Measurements from ENCODE around the gene PLGRKT. TPM values are rescaled to one million over a fixed set of nuclear protein-coding genes. Genes with fewer than 3 reads are reported as not detected.

PLGRKT gene
- total RNA-seq, 1 experiment from 2014 or later, result 19.2 TPM

DNA sequence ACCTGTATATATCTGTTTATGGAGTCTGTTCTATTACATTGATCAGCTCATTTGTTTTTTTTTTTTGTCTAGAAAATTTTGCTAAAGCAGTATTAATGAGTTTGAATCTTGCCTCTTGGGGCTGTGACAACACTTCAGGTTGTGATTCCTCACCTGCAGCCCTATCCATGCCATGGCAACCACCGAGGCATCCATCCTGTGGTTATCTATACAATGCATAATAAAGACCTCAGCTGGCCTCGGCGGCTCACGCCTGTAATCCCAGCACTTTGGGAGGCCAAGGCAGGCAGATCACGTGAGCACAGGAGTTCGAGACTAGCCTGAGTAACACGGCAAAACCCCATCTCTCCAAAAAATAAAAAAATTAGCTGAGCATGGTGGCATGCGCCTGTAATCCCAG lies 44.5 kb upstream of the PLGRKT start:
- H3K27me3 Mint-ChIP-seq (ENCODE audit: low read depth), result no peaks in the 10 kb centered on the region; the same call in 1 of the 2 replicates
- H3K9me3 Mint-ChIP-seq, result peaks cover 14% of the 10 kb centered on the region
- no peak overlapping the region for H3K4me3 Mint-ChIP-seq
- H3K4me1 Mint-ChIP-seq, result peaks cover 8% of the 10 kb centered on the region
- TF ChIP-seq, protein P1, sequence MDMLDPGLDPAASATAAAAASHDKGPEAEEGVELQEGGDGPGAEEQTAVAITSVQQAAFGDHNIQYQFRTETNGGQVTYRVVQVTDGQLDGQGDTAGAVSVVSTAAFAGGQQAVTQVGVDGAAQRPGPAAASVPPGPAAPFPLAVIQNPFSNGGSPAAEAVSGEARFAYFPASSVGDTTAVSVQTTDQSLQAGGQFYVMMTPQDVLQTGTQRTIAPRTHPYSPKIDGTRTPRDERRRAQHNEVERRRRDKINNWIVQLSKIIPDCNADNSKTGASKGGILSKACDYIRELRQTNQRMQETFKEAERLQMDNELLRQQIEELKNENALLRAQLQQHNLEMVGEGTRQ (CRISPR knock-in tag; IDR thresholded peaks at IDR 0.05), result peak; percentile 74
- TF ChIP-seq ATF1 (CRISPR knock-in tag; IDR thresholded peaks at IDR 0.05), result no peak
- POLR2A ChIA-PET, result no interaction called here
- CTCF ChIA-PET, result no interaction called here
- no peaks in the 10 kb centered on the region; the same call in 1 of the 2 replicates for H3K36me3 Mint-ChIP-seq
- ATAC-seq (peak; percentile 85), DNase-seq (ENCODE audit: low spot score) (no peak)
- H3K27ac Mint-ChIP-seq, result no peak overlapping the region

DNA sequence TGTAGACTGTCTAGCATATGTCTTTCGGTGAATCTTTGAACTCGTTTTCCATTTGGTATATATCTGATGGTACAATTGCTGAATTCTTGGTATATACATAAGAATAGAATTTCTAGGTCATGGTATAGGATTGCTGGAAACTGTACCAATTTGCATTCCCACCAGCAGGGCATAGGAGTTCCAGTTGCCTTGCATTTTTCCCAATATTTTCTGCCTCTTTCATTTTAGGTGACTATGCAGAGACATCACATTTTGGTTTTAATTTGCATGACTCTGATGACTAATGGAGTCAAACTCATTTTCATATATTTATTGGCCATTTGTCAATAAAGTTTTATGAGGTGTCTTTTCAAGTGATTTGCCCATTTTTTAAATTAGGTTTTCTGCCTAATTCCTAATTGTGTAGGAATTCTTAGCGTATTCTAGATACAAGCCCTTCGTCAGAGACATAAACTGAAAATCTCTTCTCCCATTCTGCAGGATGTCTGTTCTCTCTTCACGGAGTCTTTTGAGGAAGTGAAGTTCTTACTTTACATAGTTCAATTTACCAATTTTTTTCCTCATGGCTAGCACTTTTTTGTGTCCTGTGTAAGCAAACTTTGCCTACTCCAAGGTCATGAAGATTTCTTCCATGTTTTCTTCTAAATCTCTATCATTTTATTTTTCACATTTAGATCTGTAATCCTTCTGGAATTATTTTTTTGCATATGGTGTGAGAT lies 43.8 kb upstream of the PLGRKT start:
- DNase-seq (ENCODE audit: low spot score), result no peak
- POLR2A ChIA-PET, result no interaction called here

DNA sequence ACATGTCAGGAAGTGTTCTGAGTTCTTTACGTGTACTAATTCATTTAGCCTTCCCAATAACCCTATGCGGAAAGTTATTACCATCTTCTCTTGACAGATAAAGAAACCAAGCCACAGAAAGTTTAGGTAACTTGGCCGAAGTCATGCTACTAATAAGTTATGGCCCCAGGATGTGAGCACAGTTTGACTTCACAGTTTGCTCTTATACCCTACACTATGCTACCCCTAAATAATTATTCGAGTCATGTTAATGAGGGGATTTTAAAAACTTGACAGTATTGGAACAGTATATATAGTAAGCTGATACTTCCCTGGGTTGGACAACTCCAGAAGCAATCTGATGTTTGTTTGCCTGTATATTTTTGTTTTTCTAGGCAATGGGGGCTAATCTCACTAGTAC lies 43.2 kb upstream of the PLGRKT start:
- Mint-ChIP-seq H3K4me1 (peaks cover 5% of the 10 kb centered on the region), H3K27ac (no peak overlapping the region), H3K9me3 (peaks cover 26% of the 10 kb centered on the region), H3K4me3 (no peak overlapping the region), H3K27me3 (ENCODE audit: low read depth) (peaks cover 4% of the 10 kb centered on the region; the same call in 1 of the 2 replicates), H3K36me3 (peaks cover 3% of the 10 kb centered on the region)
- no peak for DNase-seq (ENCODE audit: low spot score)
- ChIA-PET CTCF (no interaction called here), POLR2A (no interaction called here)
- no peak for ATAC-seq
- TF ChIP-seq NR3C1 (CRISPR knock-in tag; conservative IDR thresholded peaks at IDR 0.05; ENCODE audit: low read depth) (no peak), FOXK1 (CRISPR knock-in tag; IDR thresholded peaks at IDR 0.05) (no peak), IRF2 (CRISPR knock-in tag; IDR thresholded peaks at IDR 0.05; ENCODE audit: borderline replicate concordance, low read depth) (no peak), CREM (CRISPR knock-in tag; IDR thresholded peaks at IDR 0.05) (no peak), TEAD4 (CRISPR knock-in tag; IDR thresholded peaks at IDR 0.05) (no peak), JUN (CRISPR knock-in tag; IDR thresholded peaks at IDR 0.05) (no peak), ATF1 (CRISPR knock-in tag; IDR thresholded peaks at IDR 0.05) (no peak), TP53 (CRISPR knock-in tag; IDR thresholded peaks at IDR 0.05) (no peak), NR1H2 (CRISPR knock-in tag; IDR thresholded peaks at IDR 0.05) (no peak), GTF2I (CRISPR knock-in tag; conservative IDR thresholded peaks at IDR 0.05) (no peak), JAZF1 (CRISPR knock-in tag; IDR thresholded peaks at IDR 0.05) (no peak), ZNF396 (CRISPR knock-in tag; IDR thresholded peaks at IDR 0.05; ENCODE audit: borderline replicate concordance) (no peak), ZNF423 (CRISPR knock-in tag; IDR thresholded peaks at IDR 0.05) (no peak), NFE2L1 (CRISPR knock-in tag; IDR thresholded peaks at IDR 0.05) (no peak)
- TF ChIP-seq, protein P2, sequence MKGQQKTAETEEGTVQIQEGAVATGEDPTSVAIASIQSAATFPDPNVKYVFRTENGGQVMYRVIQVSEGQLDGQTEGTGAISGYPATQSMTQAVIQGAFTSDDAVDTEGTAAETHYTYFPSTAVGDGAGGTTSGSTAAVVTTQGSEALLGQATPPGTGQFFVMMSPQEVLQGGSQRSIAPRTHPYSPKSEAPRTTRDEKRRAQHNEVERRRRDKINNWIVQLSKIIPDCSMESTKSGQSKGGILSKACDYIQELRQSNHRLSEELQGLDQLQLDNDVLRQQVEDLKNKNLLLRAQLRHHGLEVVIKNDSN (CRISPR knock-in tag; IDR thresholded peaks at IDR 0.05), result no peak
- TF ChIP-seq, protein P3, sequence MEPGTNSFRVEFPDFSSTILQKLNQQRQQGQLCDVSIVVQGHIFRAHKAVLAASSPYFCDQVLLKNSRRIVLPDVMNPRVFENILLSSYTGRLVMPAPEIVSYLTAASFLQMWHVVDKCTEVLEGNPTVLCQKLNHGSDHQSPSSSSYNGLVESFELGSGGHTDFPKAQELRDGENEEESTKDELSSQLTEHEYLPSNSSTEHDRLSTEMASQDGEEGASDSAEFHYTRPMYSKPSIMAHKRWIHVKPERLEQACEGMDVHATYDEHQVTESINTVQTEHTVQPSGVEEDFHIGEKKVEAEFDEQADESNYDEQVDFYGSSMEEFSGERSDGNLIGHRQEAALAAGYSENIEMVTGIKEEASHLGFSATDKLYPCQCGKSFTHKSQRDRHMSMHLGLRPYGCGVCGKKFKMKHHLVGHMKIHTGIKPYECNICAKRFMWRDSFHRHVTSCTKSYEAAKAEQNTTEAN (CRISPR knock-in tag; IDR thresholded peaks at IDR 0.05), result no peak
- TF ChIP-seq, protein P1 (CRISPR knock-in tag; IDR thresholded peaks at IDR 0.05), result no peak
- TF ChIP-seq, protein P4, sequence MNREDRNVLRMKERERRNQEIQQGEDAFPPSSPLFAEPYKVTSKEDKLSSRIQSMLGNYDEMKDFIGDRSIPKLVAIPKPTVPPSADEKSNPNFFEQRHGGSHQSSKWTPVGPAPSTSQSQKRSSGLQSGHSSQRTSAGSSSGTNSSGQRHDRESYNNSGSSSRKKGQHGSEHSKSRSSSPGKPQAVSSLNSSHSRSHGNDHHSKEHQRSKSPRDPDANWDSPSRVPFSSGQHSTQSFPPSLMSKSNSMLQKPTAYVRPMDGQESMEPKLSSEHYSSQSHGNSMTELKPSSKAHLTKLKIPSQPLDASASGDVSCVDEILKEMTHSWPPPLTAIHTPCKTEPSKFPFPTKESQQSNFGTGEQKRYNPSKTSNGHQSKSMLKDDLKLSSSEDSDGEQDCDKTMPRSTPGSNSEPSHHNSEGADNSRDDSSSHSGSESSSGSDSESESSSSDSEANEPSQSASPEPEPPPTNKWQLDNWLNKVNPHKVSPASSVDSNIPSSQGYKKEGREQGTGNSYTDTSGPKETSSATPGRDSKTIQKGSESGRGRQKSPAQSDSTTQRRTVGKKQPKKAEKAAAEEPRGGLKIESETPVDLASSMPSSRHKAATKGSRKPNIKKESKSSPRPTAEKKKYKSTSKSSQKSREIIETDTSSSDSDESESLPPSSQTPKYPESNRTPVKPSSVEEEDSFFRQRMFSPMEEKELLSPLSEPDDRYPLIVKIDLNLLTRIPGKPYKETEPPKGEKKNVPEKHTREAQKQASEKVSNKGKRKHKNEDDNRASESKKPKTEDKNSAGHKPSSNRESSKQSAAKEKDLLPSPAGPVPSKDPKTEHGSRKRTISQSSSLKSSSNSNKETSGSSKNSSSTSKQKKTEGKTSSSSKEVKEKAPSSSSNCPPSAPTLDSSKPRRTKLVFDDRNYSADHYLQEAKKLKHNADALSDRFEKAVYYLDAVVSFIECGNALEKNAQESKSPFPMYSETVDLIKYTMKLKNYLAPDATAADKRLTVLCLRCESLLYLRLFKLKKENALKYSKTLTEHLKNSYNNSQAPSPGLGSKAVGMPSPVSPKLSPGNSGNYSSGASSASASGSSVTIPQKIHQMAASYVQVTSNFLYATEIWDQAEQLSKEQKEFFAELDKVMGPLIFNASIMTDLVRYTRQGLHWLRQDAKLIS (CRISPR knock-in tag; IDR thresholded peaks at IDR 0.05; ENCODE audit: borderline replicate concordance), result no peak
- TF ChIP-seq, protein P5, sequence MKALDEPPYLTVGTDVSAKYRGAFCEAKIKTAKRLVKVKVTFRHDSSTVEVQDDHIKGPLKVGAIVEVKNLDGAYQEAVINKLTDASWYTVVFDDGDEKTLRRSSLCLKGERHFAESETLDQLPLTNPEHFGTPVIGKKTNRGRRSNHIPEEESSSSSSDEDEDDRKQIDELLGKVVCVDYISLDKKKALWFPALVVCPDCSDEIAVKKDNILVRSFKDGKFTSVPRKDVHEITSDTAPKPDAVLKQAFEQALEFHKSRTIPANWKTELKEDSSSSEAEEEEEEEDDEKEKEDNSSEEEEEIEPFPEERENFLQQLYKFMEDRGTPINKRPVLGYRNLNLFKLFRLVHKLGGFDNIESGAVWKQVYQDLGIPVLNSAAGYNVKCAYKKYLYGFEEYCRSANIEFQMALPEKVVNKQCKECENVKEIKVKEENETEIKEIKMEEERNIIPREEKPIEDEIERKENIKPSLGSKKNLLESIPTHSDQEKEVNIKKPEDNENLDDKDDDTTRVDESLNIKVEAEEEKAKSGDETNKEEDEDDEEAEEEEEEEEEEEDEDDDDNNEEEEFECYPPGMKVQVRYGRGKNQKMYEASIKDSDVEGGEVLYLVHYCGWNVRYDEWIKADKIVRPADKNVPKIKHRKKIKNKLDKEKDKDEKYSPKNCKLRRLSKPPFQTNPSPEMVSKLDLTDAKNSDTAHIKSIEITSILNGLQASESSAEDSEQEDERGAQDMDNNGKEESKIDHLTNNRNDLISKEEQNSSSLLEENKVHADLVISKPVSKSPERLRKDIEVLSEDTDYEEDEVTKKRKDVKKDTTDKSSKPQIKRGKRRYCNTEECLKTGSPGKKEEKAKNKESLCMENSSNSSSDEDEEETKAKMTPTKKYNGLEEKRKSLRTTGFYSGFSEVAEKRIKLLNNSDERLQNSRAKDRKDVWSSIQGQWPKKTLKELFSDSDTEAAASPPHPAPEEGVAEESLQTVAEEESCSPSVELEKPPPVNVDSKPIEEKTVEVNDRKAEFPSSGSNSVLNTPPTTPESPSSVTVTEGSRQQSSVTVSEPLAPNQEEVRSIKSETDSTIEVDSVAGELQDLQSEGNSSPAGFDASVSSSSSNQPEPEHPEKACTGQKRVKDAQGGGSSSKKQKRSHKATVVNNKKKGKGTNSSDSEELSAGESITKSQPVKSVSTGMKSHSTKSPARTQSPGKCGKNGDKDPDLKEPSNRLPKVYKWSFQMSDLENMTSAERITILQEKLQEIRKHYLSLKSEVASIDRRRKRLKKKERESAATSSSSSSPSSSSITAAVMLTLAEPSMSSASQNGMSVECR (CRISPR knock-in tag; IDR thresholded peaks at IDR 0.05; ENCODE audit: borderline replicate concordance), result no peak

More for the DNA sequence above, 43.8 kb upstream of the PLGRKT start:
- CTCF ChIA-PET, result no interaction called here
- no peak for ATAC-seq
- Mint-ChIP-seq H3K36me3 (peaks cover 2% of the 10 kb centered on the region), H3K4me1 (peaks cover 8% of the 10 kb centered on the region), H3K9me3 (peaks cover 20% of the 10 kb centered on the region), H3K4me3 (no peak overlapping the region), H3K27me3 (ENCODE audit: low read depth) (peaks cover under 1% of the 10 kb centered on the region; the same call in 1 of the 2 replicates), H3K27ac (no peak overlapping the region)
- TF ChIP-seq RELA (CRISPR knock-in tag; IDR thresholded peaks at IDR 0.05; ENCODE audit: borderline replicate concordance), result no peak
- TF ChIP-seq ZNF232 (CRISPR knock-in tag; IDR thresholded peaks at IDR 0.05), result no peak
- TF ChIP-seq FOXK1 (CRISPR knock-in tag; IDR thresholded peaks at IDR 0.05), result no peak
- TF ChIP-seq SMAD4 (CRISPR knock-in tag; IDR thresholded peaks at IDR 0.05), result no peak
